ACC112 (cell line): ENCODE data around the gene CHRD.

Source experiments
- H2AFZ ChIP-seq: fragments of 200-600 bp; sonication (generic); one replicate; pipeline ENCODE4 v1.6.0; 2017; ENCODE audit warnings: antibody characterized with exemption, low read length; ENCODE audit not compliant: unreplicated experiment
- H3K27ac ChIP-seq: fragments of 200-600 bp; sonication (generic); 2 replicates; pipeline ENCODE4 v1.5.1; 2014; ENCODE audit warnings: low read depth, mild to moderate bottlenecking, antibody characterized with exemption, low read length, moderate library complexity
- H3K27me3 ChIP-seq: fragments of 200-600 bp; sonication (generic); 2 replicates; pipeline ENCODE4 v1.6.1; 2014; ENCODE audit warnings: mild to moderate bottlenecking, antibody characterized with exemption, low read length, moderate library complexity, mixed read lengths; ENCODE audit not compliant: insufficient read depth
- H3K36me3 ChIP-seq: fragments of 200-600 bp; sonication (generic); 2 replicates; pipeline ENCODE4 v1.6.1; 2016; ENCODE audit warnings: mild to moderate bottlenecking, antibody characterized with exemption, low read length, moderate library complexity, mixed read lengths; ENCODE audit not compliant: insufficient read depth
- H3K4me1 ChIP-seq: fragments of 200-600 bp; sonication (generic); one replicate; pipeline ENCODE4 v1.6.1; 2016; ENCODE audit warnings: low read length, mixed read lengths; ENCODE audit not compliant: insufficient read depth, unreplicated experiment, control insufficient read depth
- H3K4me3 ChIP-seq: fragments of 200-600 bp; sonication (generic); 2 replicates; pipeline ENCODE4 v1.5.1; 2014; ENCODE audit warnings: mild to moderate bottlenecking, low read depth, low read length
- H3K79me2 ChIP-seq: fragments of 200-600 bp; sonication (generic); one replicate; pipeline ENCODE4 v1.6.0; 2016; ENCODE audit warnings: low read length; ENCODE audit not compliant: control insufficient read depth, unreplicated experiment, insufficient read depth

CHRD gene

DNA sequence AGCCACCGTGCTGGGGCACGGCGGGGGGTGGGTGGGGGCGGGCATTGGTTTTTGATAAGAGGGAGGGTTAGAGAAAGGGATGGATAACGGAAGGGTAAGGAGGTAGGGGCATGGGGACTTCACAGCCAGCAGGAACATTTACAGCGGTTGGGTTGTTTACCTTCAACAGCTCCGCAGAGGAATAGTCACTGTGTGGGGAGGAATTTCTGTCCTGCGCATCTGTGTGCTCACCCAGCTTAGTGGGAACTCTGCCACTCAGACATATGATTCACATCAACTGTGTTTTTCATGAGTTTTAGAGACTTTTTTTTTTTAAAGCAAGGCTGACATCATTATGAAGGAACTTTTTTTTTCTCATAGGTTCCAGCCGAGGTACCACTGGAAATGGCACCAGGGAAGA is 19.6 kb downstream of the CHRD start:
- no peaks in the 10 kb centered on the region for H3K4me1 ChIP-seq
- peaks cover 41% of the 10 kb centered on the region for H3K27me3 ChIP-seq
- H3K36me3 ChIP-seq, result no peaks in the 10 kb centered on the region
- H2AFZ ChIP-seq, result no peak overlapping the region
- no peaks in the 10 kb centered on the region for H3K79me2 ChIP-seq
- H3K27ac ChIP-seq, result no peak overlapping the region
- no peak overlapping the region for H3K4me3 ChIP-seq

GRCh38 chr3:184405075-184406030 is 25.5 kb downstream of the CHRD start:
- no peaks in the 10 kb centered on the region for H3K36me3 ChIP-seq
- no peaks in the 10 kb centered on the region for H3K4me1 ChIP-seq
- H2AFZ ChIP-seq, result no peak overlapping the region
- no peak overlapping the region for H3K4me3 ChIP-seq
- no peaks in the 10 kb centered on the region for H3K79me2 ChIP-seq
- H3K27ac ChIP-seq, result no peak overlapping the region
- peaks cover 30% of the 10 kb centered on the region for H3K27me3 ChIP-seq

GRCh38 chr3:184409331-184409926 is 29.6 kb downstream of the CHRD start:
- Histone ChIP-seq H3K27me3 (peaks cover 4% of the 10 kb centered on the region; the same call in 1 of the 2 replicates), H2AFZ (no peak overlapping the region), H3K4me1 (no peaks in the 10 kb centered on the region)

GRCh38 chr3:184409946-184410500 is 30.2 kb downstream of the CHRD start:
- H2AFZ ChIP-seq, result no peak overlapping the region
- peaks cover 4% of the 10 kb centered on the region; the same call in 1 of the 2 replicates for H3K27me3 ChIP-seq
- no peaks in the 10 kb centered on the region for H3K36me3 ChIP-seq
- H3K4me3 ChIP-seq, result no peak overlapping the region
- H3K27ac ChIP-seq, result no peak overlapping the region
- H3K79me2 ChIP-seq, result no peaks in the 10 kb centered on the region
- no peaks in the 10 kb centered on the region for H3K4me1 ChIP-seq

More at GRCh38 chr3:184409331-184409926, 29.6 kb downstream of the CHRD start:
- H3K4me3 ChIP-seq, result no peak overlapping the region
- no peaks in the 10 kb centered on the region for H3K79me2 ChIP-seq
- no peak overlapping the region for H3K27ac ChIP-seq
- no peaks in the 10 kb centered on the region for H3K36me3 ChIP-seq

- no peaks in the 10 kb centered on the region for H3K4me1 ChIP-seq
- no peaks in the 10 kb centered on the region for H3K79me2 ChIP-seq
- no peak overlapping the region for H3K27ac ChIP-seq
- H2AFZ ChIP-seq, result no peak overlapping the region
- no peak overlapping the region for H3K4me3 ChIP-seq
- no peaks in the 10 kb centered on the region for H3K36me3 ChIP-seq
- no peaks in the 10 kb centered on the region for H3K27me3 ChIP-seq
Observed at GRCh38 chr3:184414418-184415202, 34.8 kb downstream of the CHRD start.

GRCh38 chr3:184415203-184415490 is 35.3 kb downstream of the CHRD start:
- H3K4me3 ChIP-seq, result no peak overlapping the region
- H3K79me2 ChIP-seq, result no peaks in the 10 kb centered on the region
- no peaks in the 10 kb centered on the region for H3K36me3 ChIP-seq
- H3K27me3 ChIP-seq, result no peaks in the 10 kb centered on the region
- H2AFZ ChIP-seq, result no peak overlapping the region
- H3K4me1 ChIP-seq, result no peaks in the 10 kb centered on the region
- no peak overlapping the region for H3K27ac ChIP-seq

- no peaks in the 10 kb centered on the region for H3K36me3 ChIP-seq
- no peaks in the 10 kb centered on the region for H3K79me2 ChIP-seq
- H3K4me3 ChIP-seq, result no peak overlapping the region
- H3K27ac ChIP-seq, result no peak overlapping the region
- H3K27me3 ChIP-seq, result peaks cover 2% of the 10 kb centered on the region; the same call in 1 of the 2 replicates
- no peaks in the 10 kb centered on the region for H3K4me1 ChIP-seq
- no peak overlapping the region for H2AFZ ChIP-seq
Observed at GRCh38 chr3:184417619-184418327, 37.9 kb downstream of the CHRD start.

DNA sequence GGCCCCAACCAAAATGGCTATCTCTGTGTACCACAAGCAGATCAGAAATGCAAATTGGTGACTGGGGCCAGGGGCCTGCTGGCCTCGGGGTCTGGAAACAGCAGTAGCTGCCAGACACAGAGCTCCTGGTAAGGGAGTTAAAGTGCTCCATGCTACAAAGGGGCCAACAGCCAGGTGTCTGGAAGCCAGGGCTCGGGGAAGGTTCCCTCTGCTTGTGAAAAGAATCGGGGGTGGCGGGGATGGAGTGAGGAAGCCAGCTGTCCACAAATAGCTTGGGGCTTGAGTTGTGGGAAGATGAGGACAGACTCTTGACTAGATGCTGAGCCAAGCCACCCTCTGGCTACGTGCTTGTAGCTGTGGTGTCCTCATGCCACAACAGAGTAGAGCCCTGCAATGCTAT is 39.3 kb downstream of the CHRD start:
- no peak overlapping the region for H2AFZ ChIP-seq

DNA sequence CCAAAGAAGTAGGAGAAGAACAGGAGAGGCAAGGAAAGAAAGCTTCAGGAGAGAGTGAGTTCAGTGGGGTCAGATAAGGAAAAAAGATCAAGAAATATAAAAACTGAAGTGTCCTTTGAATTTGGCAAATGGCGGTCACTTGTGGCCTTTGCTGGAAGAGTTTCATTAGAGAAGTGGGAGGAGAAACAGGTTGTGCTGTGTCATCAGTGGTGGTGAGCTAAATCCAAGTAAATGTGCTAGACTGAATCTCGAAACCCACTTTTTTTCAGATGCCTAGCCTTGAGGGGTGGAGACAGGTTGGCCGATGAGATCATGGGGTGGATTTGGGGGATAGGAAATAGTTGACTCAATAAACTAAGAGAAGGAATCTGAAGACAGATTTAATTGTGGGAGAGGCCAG is 43.7 kb downstream of the CHRD start:
- no peak overlapping the region for H2AFZ ChIP-seq
- H3K27ac ChIP-seq, result no peak overlapping the region
- H3K4me1 ChIP-seq, result no peaks in the 10 kb centered on the region
- no peaks in the 10 kb centered on the region for H3K36me3 ChIP-seq
- H3K4me3 ChIP-seq, result no peak overlapping the region
- H3K79me2 ChIP-seq, result no peaks in the 10 kb centered on the region
- H3K27me3 ChIP-seq, result peaks cover 28% of the 10 kb centered on the region

More for the DNA sequence above, 39.3 kb downstream of the CHRD start:
- peaks cover 15% of the 10 kb centered on the region for H3K27me3 ChIP-seq
- no peak overlapping the region for H3K4me3 ChIP-seq
- H3K36me3 ChIP-seq, result no peaks in the 10 kb centered on the region
- H3K79me2 ChIP-seq, result no peaks in the 10 kb centered on the region
- no peak overlapping the region for H3K27ac ChIP-seq
- H3K4me1 ChIP-seq, result no peaks in the 10 kb centered on the region

GRCh38 chr3:184426691-184427141 is 46.9 kb downstream of the CHRD start:
- no peaks in the 10 kb centered on the region for H3K79me2 ChIP-seq
- peaks cover 42% of the 10 kb centered on the region for H3K27me3 ChIP-seq
- H3K27ac ChIP-seq, result no peak overlapping the region
- no peak overlapping the region for H3K4me3 ChIP-seq
- H3K36me3 ChIP-seq, result no peaks in the 10 kb centered on the region
- no peaks in the 10 kb centered on the region for H3K4me1 ChIP-seq
- H2AFZ ChIP-seq, result no peak overlapping the region
